ENCODE data around the gene IPO9.
"Not testable (repeated sequence)": the region's sequence is repeated elsewhere in the genome, so short reads cannot be mapped to it uniquely, and the experiment has no call there.

The IPO9 gene

GRCh38 chr1:201898992-201899391 is 70.0 kb downstream of the IPO9 start:
- H2AFZ ChIP-seq (ENCODE audit: low read depth, low read length): no peak overlapping the region
- no peaks in the 10 kb centered on the region for H3K9me3 ChIP-seq (ENCODE audit: low read length)
- H3K4me1 ChIP-seq (ENCODE audit: insufficient read depth, low read length): no peaks in the 10 kb centered on the region
- no peaks in the 10 kb centered on the region for H3K36me3 ChIP-seq (ENCODE audit: insufficient read depth, low read length)
- H3K4me3 ChIP-seq (ENCODE audit: low read length): no peak overlapping the region
- peaks cover 3% of the 10 kb centered on the region for H3K27me3 ChIP-seq (ENCODE audit: insufficient read depth, low read length)

DNA sequence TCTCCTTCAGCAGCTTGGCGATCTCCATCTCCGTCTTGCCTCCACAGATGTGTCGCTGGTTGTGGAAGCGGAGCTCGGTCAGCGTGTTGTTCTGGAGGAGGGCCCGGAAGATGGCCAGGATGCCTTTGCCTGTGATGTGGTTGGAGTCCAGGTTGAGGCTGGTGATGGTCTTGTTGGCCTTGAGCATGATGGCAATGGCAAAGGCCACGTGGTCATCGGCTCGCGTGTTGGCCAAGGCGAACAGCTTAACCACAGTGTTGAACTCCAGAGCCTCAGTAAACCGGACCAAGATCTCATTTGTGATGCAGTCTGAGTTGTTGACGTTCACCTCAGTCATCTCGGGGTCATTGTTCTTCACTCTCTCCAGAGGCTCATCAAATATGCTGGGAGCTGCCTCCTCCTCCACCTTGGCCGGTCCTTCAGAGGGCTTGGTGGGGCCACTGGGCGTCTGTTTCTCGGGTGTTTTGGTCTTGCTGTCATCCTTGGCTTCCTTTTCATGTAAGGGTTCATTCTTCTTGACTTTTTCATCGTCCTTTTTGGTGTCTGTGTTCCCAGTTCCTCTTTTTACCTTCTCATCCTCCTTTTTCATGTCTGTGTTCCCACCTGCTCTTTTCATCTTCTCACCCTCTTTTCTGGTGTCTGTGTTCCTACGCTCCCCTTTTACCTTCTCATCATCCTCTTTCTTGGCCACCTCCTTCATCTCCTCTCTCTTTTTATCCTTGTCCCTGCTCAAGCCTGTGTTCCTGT is 70.9 kb downstream of the IPO9 start:
- Histone ChIP-seq H3K36me3 (ENCODE audit: insufficient read depth, low read length) (no peaks in the 10 kb centered on the region), H3K27me3 (ENCODE audit: insufficient read depth, low read length) (peaks cover under 1% of the 10 kb centered on the region), H3K4me1 (ENCODE audit: insufficient read depth, low read length) (no peaks in the 10 kb centered on the region), H3K4me3 (ENCODE audit: low read length) (no peak overlapping the region), H2AFZ (ENCODE audit: low read depth, low read length) (no peak overlapping the region), H3K9me3 (ENCODE audit: low read length) (no peaks in the 10 kb centered on the region)

DNA sequence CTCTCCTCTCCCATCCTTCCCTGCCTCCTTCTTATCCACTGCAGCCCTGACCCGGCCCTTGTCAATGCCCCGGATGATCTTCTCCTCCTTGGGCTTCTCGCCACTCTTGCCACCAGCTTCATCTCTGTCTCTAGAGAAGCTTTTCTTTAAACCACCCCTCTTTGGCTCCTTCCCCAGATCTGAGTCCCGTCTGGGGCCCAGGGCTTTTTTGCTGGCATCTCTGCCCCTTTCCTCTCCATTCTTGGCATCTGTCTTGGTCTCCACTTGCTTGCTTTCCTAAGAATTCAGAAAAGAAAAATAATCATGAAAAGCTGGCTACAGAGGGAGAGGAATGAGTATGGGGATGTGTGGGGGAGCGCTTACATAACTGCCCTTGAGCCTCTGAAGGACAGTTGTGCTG is 71.5 kb downstream of the IPO9 start:
- H3K36me3 ChIP-seq (ENCODE audit: insufficient read depth, low read length): no peaks in the 10 kb centered on the region

DNA sequence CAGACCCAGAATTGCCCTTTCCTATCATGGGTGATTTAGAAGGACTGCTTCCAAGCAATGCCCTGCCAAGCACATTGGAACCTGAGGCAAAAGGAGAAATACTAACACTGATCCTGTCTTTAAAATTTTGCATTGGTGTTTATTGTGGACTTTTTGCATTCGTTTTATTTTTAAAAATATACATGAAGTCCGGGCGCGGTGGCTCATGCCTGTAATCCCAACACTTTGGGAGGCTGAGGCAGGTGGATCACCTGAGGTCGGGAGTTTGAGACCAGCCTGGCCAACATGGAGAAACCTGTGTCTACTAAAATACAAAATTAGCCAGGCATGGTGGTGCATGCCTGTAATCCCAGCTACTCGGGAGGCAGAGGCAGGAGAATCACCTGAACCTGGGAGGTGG is 72.1 kb downstream of the IPO9 start:
- H3K4me1 ChIP-seq (ENCODE audit: insufficient read depth, low read length); H3K36me3 ChIP-seq (ENCODE audit: insufficient read depth, low read length); H3K9me3 ChIP-seq (ENCODE audit: low read length); H3K4me3 ChIP-seq (ENCODE audit: low read length); H2AFZ ChIP-seq (ENCODE audit: low read depth, low read length): not testable (repeated sequence)
- H3K27me3 ChIP-seq (ENCODE audit: insufficient read depth, low read length): peaks cover 12% of the 10 kb centered on the region

More for the DNA sequence above, 71.5 kb downstream of the IPO9 start:
- Histone ChIP-seq H2AFZ (ENCODE audit: low read depth, low read length) (no peak overlapping the region), H3K27me3 (ENCODE audit: insufficient read depth, low read length) (peaks cover 7% of the 10 kb centered on the region), H3K9me3 (ENCODE audit: low read length) (no peaks in the 10 kb centered on the region), H3K4me3 (ENCODE audit: low read length) (no peak overlapping the region), H3K4me1 (ENCODE audit: insufficient read depth, low read length) (no peaks in the 10 kb centered on the region)

GRCh38 chr1:201902198-201902597 is 73.2 kb downstream of the IPO9 start:
- no peak overlapping the region for H3K4me3 ChIP-seq (ENCODE audit: low read length)
- H3K4me1 ChIP-seq (ENCODE audit: insufficient read depth, low read length): no peaks in the 10 kb centered on the region
- no peaks in the 10 kb centered on the region for H3K36me3 ChIP-seq (ENCODE audit: insufficient read depth, low read length)
- H3K9me3 ChIP-seq (ENCODE audit: low read length): no peaks in the 10 kb centered on the region
- peaks cover 12% of the 10 kb centered on the region for H3K27me3 ChIP-seq (ENCODE audit: insufficient read depth, low read length)
- H2AFZ ChIP-seq (ENCODE audit: low read depth, low read length): no peak overlapping the region

DNA sequence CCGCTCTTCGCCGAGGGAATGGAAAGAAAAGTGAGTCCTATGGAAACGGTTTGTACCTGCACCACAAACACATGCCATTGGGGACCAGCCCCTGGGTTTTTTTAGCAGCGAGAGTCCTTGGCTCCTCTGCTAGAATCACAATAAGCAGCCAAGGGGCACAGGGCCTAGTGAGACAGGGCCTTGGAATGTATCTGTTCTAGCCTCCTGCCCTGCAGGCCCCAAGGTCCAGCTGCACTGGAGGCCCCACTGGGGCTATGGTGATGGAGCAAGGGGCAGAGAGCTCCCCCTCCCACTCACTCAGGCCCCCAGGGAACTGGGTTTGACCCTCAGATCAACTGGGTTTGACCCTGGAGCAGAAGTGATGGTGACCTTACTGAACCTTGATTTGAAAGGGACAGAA is 74.2 kb downstream of the IPO9 start:
- Histone ChIP-seq H3K9me3 (ENCODE audit: low read length) (no peaks in the 10 kb centered on the region), H3K36me3 (ENCODE audit: insufficient read depth, low read length) (no peaks in the 10 kb centered on the region), H2AFZ (ENCODE audit: low read depth, low read length) (no peak overlapping the region), H3K4me3 (ENCODE audit: low read length) (no peak overlapping the region), H3K4me1 (ENCODE audit: insufficient read depth, low read length) (no peaks in the 10 kb centered on the region), H3K27me3 (ENCODE audit: insufficient read depth, low read length) (peaks cover 18% of the 10 kb centered on the region)

- Histone ChIP-seq H3K9me3 (ENCODE audit: low read length) (no peaks in the 10 kb centered on the region), H3K4me3 (ENCODE audit: low read length) (no peak overlapping the region), H3K36me3 (ENCODE audit: insufficient read depth, low read length) (no peaks in the 10 kb centered on the region), H3K4me1 (ENCODE audit: insufficient read depth, low read length) (no peaks in the 10 kb centered on the region), H3K27me3 (ENCODE audit: insufficient read depth, low read length) (peaks cover 26% of the 10 kb centered on the region), H2AFZ (ENCODE audit: low read depth, low read length) (no peak overlapping the region)
Observed at GRCh38 chr1:201904579-201904978, 75.6 kb downstream of the IPO9 start.

DNA sequence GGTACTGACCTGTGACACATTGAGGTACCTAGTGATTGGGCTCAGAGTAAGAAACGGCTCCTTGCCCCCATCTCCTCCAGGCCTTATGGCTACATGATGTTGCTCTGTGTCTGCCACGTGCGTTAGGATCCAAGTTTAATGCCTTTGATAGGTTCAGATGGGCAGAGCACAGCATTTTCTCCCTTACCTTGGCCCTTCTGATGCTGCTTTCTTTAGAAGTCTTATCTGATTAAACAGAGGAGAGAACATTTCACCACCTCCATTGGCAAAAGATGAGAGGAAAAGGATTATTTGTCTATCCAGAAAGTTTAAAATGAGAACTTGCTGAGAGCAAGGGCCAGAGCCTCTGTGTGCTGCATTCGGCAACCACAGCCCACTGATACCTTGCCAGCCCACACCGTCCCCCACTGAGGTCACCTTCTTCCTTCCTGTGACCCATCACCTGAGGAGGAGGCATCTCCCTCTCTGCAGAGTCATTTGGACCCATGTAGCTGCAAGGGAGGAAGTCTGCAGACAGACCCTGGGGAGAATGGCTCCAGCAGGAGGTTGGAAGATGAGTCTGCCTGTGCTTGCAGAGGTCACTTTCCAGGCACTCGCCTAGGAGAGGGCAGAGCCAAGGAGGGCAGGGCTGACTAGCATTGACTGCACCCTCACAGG is 76.4 kb downstream of the IPO9 start:
- Histone ChIP-seq H3K27me3 (ENCODE audit: insufficient read depth, low read length) (peaks cover 28% of the 10 kb centered on the region), H3K9me3 (ENCODE audit: low read length) (no peaks in the 10 kb centered on the region), H3K4me1 (ENCODE audit: insufficient read depth, low read length) (no peaks in the 10 kb centered on the region), H2AFZ (ENCODE audit: low read depth, low read length) (no peak overlapping the region), H3K4me3 (ENCODE audit: low read length) (no peak overlapping the region), H3K36me3 (ENCODE audit: insufficient read depth, low read length) (no peaks in the 10 kb centered on the region)

DNA sequence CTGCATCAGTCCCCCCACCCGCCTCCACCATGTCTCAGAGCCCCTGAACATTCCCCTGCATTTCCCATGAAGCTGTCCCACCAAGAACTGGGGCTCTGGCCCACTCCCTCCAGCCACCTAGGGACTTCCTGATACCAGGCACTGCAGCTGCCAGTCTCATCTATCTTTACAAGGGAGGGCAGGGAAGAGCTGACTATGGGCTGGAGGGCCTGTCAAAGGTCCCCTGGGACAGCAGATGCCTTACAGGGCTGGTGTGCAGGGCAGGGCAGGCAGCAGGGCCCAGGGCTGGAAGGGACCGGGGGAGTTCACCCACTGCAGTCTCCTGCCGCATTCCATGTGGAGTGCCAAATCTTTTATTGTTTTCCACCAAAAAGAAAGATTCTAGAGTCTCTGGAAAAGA is 77.4 kb downstream of the IPO9 start:
- H3K4me1 ChIP-seq (ENCODE audit: insufficient read depth, low read length): no peaks in the 10 kb centered on the region
- H3K9me3 ChIP-seq (ENCODE audit: low read length): no peaks in the 10 kb centered on the region
- H3K4me3 ChIP-seq (ENCODE audit: low read length): no peak overlapping the region
- H2AFZ ChIP-seq (ENCODE audit: low read depth, low read length): no peak overlapping the region
- peaks cover 28% of the 10 kb centered on the region for H3K27me3 ChIP-seq (ENCODE audit: insufficient read depth, low read length)
- no peaks in the 10 kb centered on the region for H3K36me3 ChIP-seq (ENCODE audit: insufficient read depth, low read length)

DNA sequence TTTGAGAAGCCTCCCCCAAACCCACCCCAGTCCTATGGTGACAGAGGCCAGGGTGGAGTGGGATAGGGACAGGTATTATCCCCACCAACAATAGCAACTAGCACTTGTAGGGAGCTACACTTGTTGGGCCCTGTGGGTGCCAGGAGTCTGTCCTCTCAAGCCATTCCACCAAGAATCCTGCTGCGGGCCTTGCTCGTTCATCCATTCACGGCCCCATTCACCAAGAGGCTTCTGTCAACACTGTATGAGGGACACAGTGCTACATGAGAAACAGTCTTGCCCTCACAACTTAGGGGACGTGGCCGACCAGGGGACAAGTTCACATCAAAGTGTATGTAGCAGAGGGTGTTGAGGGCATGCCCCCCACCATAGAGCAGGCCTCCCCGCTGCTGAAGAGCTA is 78.7 kb downstream of the IPO9 start:
- H3K9me3 ChIP-seq (ENCODE audit: low read length): no peaks in the 10 kb centered on the region
- no peaks in the 10 kb centered on the region for H3K4me1 ChIP-seq (ENCODE audit: insufficient read depth, low read length)
- no peak overlapping the region for H2AFZ ChIP-seq (ENCODE audit: low read depth, low read length)
- no peak overlapping the region for H3K4me3 ChIP-seq (ENCODE audit: low read length)
- peaks cover 28% of the 10 kb centered on the region for H3K27me3 ChIP-seq (ENCODE audit: insufficient read depth, low read length)
- no peaks in the 10 kb centered on the region for H3K36me3 ChIP-seq (ENCODE audit: insufficient read depth, low read length)

- Histone ChIP-seq H3K27me3 (ENCODE audit: insufficient read depth, low read length) (peaks cover 19% of the 10 kb centered on the region), H3K9me3 (ENCODE audit: low read length) (no peaks in the 10 kb centered on the region), H2AFZ (ENCODE audit: low read depth, low read length) (no peak overlapping the region), H3K4me3 (ENCODE audit: low read length) (no peak overlapping the region), H3K36me3 (ENCODE audit: insufficient read depth, low read length) (no peaks in the 10 kb centered on the region), H3K4me1 (ENCODE audit: insufficient read depth, low read length) (peaks cover 8% of the 10 kb centered on the region)
Observed at GRCh38 chr1:201911826-201912571, 83.0 kb downstream of the IPO9 start.

GRCh38 chr1:201912832-201913231 is 83.9 kb downstream of the IPO9 start:
- Histone ChIP-seq H3K4me1 (ENCODE audit: insufficient read depth, low read length) (peaks cover 11% of the 10 kb centered on the region), H3K27me3 (ENCODE audit: insufficient read depth, low read length) (peaks cover 16% of the 10 kb centered on the region), H3K4me3 (ENCODE audit: low read length) (no peak overlapping the region), H2AFZ (ENCODE audit: low read depth, low read length) (no peak overlapping the region), H3K36me3 (ENCODE audit: insufficient read depth, low read length) (no peaks in the 10 kb centered on the region), H3K9me3 (ENCODE audit: low read length) (no peaks in the 10 kb centered on the region)

GRCh38 chr1:201914456-201915235 is 85.7 kb downstream of the IPO9 start:
- Histone ChIP-seq H3K27me3 (ENCODE audit: insufficient read depth, low read length) (peaks cover 9% of the 10 kb centered on the region), H3K4me3 (ENCODE audit: low read length) (no peak overlapping the region), H3K4me1 (ENCODE audit: insufficient read depth, low read length) (peaks cover 11% of the 10 kb centered on the region)

More at GRCh38 chr1:201914456-201915235, 85.7 kb downstream of the IPO9 start:
- H3K9me3 ChIP-seq (ENCODE audit: low read length): no peaks in the 10 kb centered on the region
- no peaks in the 10 kb centered on the region for H3K36me3 ChIP-seq (ENCODE audit: insufficient read depth, low read length)
- no peak overlapping the region for H2AFZ ChIP-seq (ENCODE audit: low read depth, low read length)
